Measurements from ENCODE around the gene SPZ1.

SPZ1 gene

DNA sequence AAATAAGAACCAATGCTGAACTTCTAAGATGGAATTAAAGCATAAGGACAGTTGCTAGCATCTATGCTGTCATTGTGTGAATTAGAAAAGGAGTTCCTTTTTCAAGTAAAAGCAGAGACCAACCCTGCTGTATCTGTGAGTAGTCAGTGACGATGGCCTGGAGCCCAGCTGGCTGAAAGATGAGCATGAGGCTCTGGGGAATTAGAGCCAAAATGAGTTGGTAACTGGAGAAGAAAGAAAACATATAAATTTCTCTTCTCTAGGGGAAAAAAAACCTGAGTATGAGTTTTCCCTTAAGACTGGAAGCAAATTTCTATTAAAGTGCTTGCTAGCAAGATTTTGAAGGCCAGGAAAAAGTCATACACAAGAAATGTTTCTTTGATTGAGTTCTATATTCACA is 1.6 kb upstream of the SPZ1 start:
- Histone ChIP-seq H3K79me2 (ENCODE audit: insufficient read depth, low read depth) (no peaks in the 10 kb centered on the region), H4K20me1 (ENCODE audit: insufficient read depth) (no peaks in the 10 kb centered on the region), H3K27ac (no peak overlapping the region), H3K4me1 (ENCODE audit: low read depth, poor library complexity, severe bottlenecking) (no peaks in the 10 kb centered on the region), H3K4me3 (IDR thresholded peaks at IDR 0.05; ENCODE audit: insufficient read depth, low read depth, low read length) (no peak overlapping the region), H3K36me3 (ENCODE audit: insufficient read depth) (no peaks in the 10 kb centered on the region), H3K4me2 (no peak overlapping the region), H3K9ac (no peak overlapping the region), H2AFZ (ENCODE audit: low read depth) (no peak overlapping the region), H3K27me3 (ENCODE audit: insufficient read depth, low read depth) (no peaks in the 10 kb centered on the region)
- TF ChIP-seq, protein P1, sequence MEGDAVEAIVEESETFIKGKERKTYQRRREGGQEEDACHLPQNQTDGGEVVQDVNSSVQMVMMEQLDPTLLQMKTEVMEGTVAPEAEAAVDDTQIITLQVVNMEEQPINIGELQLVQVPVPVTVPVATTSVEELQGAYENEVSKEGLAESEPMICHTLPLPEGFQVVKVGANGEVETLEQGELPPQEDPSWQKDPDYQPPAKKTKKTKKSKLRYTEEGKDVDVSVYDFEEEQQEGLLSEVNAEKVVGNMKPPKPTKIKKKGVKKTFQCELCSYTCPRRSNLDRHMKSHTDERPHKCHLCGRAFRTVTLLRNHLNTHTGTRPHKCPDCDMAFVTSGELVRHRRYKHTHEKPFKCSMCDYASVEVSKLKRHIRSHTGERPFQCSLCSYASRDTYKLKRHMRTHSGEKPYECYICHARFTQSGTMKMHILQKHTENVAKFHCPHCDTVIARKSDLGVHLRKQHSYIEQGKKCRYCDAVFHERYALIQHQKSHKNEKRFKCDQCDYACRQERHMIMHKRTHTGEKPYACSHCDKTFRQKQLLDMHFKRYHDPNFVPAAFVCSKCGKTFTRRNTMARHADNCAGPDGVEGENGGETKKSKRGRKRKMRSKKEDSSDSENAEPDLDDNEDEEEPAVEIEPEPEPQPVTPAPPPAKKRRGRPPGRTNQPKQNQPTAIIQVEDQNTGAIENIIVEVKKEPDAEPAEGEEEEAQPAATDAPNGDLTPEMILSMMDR (conservative IDR thresholded peaks at IDR 0.05; ENCODE audit: low read depth, low read length), result no peak

DNA sequence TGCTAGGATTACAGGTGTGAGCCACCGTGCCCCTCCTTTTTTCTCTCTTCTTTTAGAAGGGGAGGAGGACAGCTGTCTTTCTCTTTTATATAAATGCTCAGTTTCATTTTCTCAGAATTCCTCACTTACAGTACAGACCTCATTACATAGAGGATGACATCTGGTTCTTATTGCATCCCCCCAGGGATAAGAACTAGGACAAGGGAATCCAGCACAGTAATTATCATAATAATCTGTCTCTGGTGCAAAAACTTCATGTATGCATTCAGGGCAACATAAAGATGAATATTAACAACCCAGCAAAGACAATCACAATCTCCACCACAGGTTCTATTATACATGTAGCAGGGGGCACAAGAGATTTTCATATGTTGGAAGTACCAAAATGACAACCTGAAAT is 5.1 kb downstream of the SPZ1 start:
- Histone ChIP-seq H3K36me3 (ENCODE audit: insufficient read depth) (no peaks in the 10 kb centered on the region), H3K27me3 (ENCODE audit: insufficient read depth, low read depth) (no peaks in the 10 kb centered on the region), H3K27ac (no peak overlapping the region), H3K4me1 (ENCODE audit: low read depth, poor library complexity, severe bottlenecking) (no peaks in the 10 kb centered on the region), H3K4me2 (no peak overlapping the region), H3K4me3 (IDR thresholded peaks at IDR 0.05; ENCODE audit: insufficient read depth, low read depth, low read length) (no peak overlapping the region), H4K20me1 (ENCODE audit: insufficient read depth) (no peaks in the 10 kb centered on the region), H2AFZ (ENCODE audit: low read depth) (no peak overlapping the region), H3K79me2 (ENCODE audit: insufficient read depth, low read depth) (no peaks in the 10 kb centered on the region), H3K9ac (no peak overlapping the region)
- TF ChIP-seq, protein P1 (conservative IDR thresholded peaks at IDR 0.05; ENCODE audit: low read depth, low read length), result no peak

- Histone ChIP-seq H3K36me3 (ENCODE audit: insufficient read depth) (no peaks in the 10 kb centered on the region), H3K4me3 (IDR thresholded peaks at IDR 0.05; ENCODE audit: insufficient read depth, low read depth, low read length) (no peak overlapping the region), H3K27me3 (ENCODE audit: insufficient read depth, low read depth) (no peaks in the 10 kb centered on the region), H2AFZ (ENCODE audit: low read depth) (no peak overlapping the region), H4K20me1 (ENCODE audit: insufficient read depth) (no peaks in the 10 kb centered on the region), H3K4me1 (ENCODE audit: low read depth, poor library complexity, severe bottlenecking) (no peaks in the 10 kb centered on the region), H3K4me2 (no peak overlapping the region), H3K9ac (no peak overlapping the region), H3K27ac (no peak overlapping the region), H3K79me2 (ENCODE audit: insufficient read depth, low read depth) (no peaks in the 10 kb centered on the region)
- TF ChIP-seq, protein P1 (conservative IDR thresholded peaks at IDR 0.05; ENCODE audit: low read depth, low read length), result no peak
Observed at GRCh38 chr5:80326468-80326867, 6.7 kb downstream of the SPZ1 start.

DNA sequence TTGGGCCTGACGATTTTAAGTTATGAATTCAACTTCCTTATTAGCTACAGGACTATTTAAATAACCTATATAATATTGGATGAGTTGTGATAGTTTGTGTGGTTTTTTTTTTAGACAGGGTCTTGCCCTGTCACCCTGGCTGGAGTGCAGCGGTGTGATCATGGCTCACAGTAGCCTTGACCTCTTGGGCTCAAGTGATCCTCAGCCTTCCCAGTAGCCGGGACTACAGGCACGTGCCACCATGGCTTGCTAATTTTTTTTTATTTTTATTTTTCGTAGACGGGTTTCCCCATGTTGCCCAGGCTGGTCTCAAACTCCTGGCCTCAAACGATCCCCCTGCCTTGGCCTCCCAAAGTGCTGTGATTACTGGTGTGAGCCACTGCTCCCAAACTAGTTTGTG is 17.6 kb downstream of the SPZ1 start:
- H3K27ac ChIP-seq, result no peak overlapping the region
- no peaks in the 10 kb centered on the region for H3K4me1 ChIP-seq (ENCODE audit: low read depth, poor library complexity, severe bottlenecking)
- TF ChIP-seq, protein P1 (conservative IDR thresholded peaks at IDR 0.05; ENCODE audit: low read depth, low read length), result no peak
- H2AFZ ChIP-seq (ENCODE audit: low read depth), result no peak overlapping the region
- H4K20me1 ChIP-seq (ENCODE audit: insufficient read depth), result no peaks in the 10 kb centered on the region
- no peak overlapping the region for H3K4me2 ChIP-seq
- no peaks in the 10 kb centered on the region for H3K79me2 ChIP-seq (ENCODE audit: insufficient read depth, low read depth)
- H3K27me3 ChIP-seq (ENCODE audit: insufficient read depth, low read depth), result no peaks in the 10 kb centered on the region
- H3K36me3 ChIP-seq (ENCODE audit: insufficient read depth), result no peaks in the 10 kb centered on the region; the same call in 1 of the 2 replicates
- no peak overlapping the region for H3K9ac ChIP-seq
- H3K4me3 ChIP-seq (IDR thresholded peaks at IDR 0.05; ENCODE audit: insufficient read depth, low read depth, low read length), result no peak overlapping the region

Measured in KMS-11 (cell line).